ENCODE data around the gene PKD1L1.
"Not testable (repeated sequence)": the region's sequence is repeated elsewhere in the genome, so short reads cannot be mapped to it uniquely, and the experiment has no call there.

The PKD1L1 gene

DNA sequence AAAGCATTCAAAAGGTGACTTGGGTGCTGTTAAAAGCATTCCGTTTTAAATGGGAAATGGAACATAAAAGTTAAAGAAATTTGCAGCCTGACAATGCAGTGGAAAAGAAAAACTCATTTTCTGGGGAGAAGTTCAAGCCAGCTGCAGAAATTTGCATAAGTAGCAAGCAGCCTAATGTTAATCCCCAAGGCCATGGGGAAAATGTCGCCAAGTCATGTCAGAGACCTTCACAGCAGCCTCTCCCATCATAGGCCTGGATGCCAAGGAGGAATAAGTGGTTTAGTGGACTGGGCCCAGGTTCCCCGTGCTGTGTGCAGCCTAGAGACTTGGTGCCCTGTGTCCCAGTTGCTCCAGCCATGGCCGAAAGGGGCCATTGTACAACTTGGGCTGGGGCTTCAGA is 154.2 kb downstream of the PKD1L1 start:
- no peak for DNase-seq (ENCODE audit: low read depth)

DNA sequence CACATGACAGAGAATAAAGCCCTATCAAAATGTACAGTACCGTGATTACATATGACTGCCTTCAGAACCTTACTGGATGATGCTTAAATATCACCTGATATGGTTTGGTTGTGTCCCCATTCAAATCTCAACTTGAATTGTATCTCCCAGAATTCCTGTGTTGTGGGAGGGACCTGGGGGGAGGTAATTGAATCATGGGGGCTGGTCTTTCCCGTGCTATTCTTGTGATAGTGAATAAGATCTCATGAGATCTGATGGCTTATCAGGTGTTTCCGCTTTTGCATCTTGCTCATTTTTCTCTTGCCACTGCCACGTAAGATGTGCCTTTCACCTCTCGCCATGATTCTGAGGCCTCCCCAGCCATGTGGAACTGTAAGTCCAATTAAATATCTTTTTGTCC is 155.1 kb downstream of the PKD1L1 start:
- DNase-seq (ENCODE audit: low read depth): not testable (repeated sequence)

DNA sequence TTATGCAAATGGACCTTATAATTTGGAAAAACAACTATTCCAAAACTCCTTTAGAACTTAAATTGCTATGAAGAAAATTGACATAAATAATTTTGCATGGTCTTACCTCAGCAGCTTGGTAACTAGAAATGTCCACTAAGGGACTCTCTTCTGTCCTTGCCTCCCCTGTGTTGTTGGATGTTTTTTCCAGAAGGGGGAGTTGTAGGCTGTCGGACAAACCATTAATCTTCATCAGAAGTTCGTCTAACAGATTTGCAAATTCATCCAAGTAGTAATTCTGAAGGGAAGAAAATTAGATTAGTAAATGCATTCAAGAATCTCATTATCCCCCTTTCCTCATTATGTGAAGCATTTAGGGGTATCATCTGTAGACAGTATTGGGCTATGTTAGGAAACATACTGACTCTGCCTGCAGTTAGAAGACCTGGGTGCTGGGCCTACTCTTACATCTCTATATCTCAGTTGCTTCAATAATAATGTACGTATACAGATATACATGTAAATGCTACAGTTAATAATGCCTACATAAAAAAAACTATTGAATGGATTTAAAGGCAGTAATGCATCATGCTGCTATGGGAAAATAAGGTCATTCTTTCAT is 155.6 kb downstream of the PKD1L1 start:
- no peak for DNase-seq (ENCODE audit: low read depth)

DNA sequence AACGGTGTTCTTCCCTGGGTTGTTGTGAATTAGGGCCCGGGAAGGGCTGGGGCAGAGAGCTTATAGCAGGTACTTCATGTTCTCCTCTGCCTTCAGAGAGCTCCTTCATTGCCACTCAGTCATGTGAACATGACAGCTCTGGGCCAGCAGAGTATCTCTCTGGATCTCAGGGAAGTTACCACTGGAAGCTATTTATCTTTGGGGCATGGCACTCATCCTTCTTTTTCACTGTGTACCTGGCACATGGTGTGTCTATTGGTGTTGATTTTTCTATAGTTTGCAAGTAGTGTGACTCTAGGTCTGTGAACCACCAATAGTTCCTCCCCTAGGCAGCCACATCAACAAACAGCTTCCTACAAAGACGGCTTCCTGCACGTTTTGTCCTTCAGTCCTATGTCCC is 156.6 kb downstream of the PKD1L1 start:
- DNase-seq (ENCODE audit: low read depth): no peak

DNA sequence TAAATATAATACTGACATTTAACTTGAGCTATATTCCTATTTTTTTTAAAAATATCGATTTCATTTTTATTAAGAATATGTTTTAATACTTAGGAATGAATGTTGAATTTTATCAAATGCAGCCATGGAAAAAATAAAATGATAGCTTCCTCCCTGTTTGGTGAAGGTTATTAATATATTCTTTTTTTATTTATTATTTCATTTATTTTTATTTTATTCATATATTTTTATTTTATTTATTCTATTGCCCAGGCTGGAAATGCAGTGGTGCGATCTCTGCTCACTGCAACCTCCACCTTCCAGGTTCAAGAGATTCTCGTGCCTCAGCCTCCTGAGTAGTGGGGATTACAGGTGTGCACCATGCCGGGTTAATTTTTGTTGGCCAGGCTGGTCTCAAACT is 160.2 kb downstream of the PKD1L1 start:
- DNase-seq (ENCODE audit: low read depth): no peak

DNA sequence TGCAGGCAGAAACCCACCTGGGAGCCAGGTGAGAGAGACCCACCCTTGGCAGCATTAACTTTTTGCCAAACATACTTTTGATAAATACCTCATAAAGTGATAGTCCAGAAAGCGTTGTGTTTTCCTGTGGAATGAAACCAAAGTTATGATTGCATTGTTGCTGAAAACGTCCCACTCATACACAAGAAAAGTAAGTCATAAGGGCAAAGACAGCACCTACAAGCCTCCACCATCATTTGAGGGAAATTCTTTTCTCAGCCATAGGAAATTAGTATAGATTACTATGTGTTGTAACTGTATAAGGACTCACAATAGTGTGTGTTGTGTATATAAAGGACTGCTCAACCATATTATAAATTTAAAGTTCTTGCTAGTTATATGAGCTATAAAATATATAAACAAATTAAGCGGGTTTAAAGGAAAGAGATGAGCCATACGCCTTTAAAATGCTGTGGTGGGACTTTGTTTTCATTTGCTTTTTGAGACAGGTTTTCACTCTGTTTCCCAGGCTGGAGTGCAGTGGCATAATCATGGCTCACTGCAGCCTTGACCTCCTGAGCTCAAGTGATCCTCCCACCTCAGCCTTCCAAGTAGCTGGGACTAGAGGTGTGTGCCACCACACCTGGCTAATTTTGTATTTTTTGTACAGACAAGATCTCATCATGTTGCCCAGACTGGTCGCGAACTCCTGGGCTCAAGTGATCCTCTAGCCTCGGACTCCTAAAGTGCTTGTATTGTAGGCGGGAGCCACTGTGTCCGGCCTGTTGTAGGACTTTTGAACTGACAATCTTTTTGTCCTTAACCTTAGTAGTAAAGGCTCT is 160.8 kb downstream of the PKD1L1 start:
- no peak for DNase-seq (ENCODE audit: low read depth)

DNA sequence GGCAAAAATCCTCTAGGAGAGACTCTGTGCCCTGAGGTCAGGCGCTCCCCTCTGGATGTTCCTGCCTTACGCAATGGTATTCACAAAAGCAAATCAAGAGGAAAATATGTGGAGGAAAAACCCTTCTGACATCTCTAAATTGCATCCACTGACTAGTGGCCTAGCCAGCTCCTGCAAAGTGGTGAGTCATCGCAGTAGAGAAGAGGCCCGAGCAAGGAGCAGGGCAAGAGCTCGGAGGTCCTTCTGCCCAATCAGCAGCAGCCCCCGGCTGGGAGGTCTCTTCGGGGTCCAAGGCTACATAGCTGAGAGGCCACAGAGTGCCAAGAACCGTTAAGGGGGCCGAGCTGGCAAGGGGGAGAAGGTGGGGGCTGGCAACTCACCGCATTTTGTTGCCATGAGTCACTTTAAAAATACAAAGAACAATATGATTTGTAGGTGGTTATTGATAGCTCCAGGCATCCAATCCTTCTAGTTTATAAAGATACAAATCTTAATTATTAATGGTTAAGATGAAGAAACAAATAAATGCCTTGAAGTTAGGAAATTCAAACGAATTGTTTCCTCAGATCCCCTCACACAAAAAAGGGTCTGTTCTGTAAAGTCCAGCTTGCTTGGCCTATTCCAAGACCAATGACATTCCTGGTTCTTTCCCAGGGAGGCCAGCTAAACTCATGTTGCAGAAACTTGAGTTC is 161.6 kb downstream of the PKD1L1 start:
- DNase-seq (ENCODE audit: low read depth): no peak

DNA sequence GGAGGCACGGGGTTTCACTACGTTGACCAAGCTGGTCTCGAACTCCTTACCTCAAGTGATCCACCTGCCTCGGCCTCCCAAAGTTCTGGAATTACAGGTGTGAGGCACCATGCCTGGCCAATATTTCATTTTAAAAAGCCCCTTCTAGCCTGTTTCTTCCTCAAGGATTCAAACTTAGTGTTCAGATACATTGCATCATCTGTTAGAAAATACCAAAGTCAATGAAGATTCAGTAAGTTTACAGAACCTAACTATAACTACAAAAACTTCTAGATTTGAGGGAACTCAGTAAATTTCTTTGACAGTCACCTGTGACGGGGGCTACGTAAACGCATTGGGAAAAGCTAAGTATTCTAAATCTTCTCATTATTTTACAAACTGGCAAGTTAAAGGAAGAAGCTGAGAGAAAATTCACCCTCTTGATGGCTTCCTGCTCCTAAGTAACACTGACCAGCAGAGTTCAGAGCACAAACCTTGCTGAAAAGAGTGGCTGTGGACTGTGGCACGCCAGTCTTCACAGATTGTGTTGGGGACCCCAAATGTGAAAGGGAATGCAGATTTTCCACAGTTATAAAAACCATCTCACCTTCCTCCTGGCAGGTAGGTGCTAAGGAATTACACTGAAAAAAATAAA is 162.2 kb downstream of the PKD1L1 start:
- no peak for DNase-seq (ENCODE audit: low read depth)

DNA sequence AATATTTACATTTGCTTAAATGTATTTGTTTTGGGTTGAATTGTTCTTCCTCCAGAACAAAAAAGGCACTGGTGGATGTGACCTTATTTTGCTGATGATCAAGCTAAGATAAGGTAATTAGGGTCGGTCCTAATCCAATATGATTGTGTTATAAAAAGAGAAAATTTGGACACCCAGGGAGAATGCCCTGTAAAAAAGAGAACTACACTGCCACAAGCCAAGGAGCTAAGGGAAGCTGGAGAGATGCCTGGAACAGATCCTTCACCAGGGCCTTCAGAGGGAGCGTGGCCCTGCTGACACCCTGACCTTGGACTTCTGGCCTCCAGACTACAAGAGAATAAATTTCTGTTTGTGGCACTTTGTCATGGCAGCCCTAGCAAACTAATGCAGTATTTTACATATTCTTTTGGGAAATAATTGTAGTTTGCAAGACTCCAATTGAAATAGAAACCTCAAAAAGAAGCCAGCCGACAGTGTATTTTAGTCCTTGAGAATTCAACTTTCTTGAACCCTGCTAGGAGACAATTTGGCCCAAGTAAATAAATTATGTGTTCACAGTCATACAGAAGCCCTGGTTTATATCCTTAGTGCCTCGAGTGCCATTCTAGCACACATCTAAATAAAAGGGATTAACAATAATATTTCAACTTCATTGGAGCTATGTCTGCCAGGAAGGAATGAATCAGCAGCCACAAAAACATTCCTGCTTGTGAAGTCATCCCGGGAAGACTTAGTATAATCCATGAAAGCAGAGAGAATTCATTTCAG is 164.6 kb downstream of the PKD1L1 start:
- DNase-seq (ENCODE audit: low read depth): no peak

DNA sequence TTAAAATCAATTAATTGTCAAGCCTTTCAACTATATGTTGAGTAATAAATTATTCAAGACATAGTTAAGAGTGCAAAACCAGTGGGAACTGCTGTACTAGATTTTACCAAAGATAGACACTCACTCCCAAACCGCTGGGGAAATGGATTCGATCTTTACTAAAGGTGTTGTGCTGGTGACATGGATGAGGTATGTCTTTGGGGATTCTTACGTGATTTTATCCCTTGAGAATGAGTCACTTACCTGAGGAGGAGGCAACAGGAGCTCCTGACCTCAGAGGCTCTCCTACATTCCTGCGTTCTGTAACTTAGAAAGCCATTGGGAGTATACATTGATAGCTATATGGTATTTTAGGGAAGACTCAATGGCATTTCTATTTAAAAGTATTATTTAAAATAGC is 165.5 kb downstream of the PKD1L1 start:
- no peak for DNase-seq (ENCODE audit: low read depth)

DNA sequence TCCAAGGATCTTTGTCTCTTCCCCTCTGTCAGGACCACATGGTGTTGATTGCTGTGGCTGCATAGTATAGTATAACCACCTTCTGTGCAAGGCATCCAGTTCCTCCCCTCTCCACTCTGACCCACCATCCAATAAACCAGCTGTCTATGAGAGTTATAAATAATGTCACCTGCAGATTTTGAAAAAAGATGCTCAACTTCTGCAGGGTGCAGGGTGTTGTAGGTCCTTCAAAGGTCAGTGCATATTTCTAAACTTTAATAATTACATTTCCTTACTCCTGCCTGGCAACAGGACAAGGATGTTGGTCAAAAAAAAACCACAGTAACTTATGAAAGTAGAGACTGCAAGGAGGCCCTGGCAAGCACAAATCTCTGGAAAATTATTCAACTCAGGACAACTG is 166.2 kb downstream of the PKD1L1 start:
- DNase-seq (ENCODE audit: low read depth): no peak

DNA sequence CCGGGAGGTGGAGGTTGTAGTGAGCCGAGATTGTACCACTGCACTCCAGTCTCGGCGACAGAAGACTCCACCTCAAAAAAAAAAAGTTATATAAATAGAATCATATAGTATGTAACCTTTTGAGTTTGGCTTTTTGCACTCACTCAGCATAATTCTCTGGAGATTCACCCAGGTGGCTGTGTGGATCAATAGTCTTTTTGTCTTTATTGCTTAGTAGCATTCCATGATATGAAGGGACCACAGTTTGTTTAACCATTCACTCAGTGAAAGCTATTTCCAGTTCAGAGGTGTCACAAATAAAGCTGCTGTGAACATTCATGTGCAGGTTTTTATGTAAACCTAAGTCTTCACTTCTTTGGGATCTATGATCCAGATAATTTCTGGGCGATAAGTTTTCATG is 167.7 kb downstream of the PKD1L1 start:
- no peak for DNase-seq (ENCODE audit: low read depth)

DNA sequence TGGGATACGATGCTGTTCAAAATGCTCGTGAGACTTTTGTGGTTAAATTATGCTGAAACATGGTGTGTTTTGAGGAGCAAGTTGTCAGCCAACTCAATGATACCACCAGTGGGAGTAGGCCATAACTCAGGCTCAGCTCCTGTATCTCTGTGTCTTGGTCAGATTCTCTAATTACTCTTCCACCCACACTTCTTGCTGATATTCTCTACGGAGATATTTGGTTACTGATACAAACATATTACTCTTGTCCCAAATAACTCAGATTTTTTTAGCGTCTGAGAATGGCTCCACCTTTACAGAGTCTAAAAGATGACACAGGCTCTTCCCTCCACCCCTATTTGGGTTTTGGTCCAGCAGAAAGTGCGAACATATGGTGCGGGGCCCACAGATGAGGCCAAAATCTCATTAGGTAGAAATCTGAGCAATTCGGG is 168.9 kb downstream of the PKD1L1 start:
- no peak for DNase-seq (ENCODE audit: low read depth)

DNA sequence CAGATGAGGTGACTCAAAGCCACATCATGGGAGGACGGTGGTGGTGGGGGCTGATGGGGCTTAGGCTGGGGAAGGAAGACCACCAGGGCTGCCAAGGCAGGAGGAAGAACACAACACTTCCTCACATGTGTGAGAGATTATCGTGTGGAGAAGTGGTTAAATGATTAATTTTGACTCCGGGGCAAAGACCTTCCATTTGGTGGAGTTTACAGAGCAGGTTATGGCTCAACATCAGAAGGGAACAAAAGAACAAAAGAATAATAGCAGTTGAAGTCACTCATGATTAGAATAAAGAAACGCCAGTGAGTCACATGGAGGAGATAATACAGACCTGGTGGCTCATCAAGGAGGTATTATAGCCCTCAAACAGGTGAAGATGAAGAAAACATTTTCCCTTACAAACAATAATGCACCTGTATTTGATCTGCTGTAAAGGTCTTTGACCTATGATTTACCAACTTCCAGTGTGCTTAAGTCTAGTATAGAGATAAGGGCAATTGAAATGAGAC is 170.1 kb downstream of the PKD1L1 start:
- no peak for DNase-seq (ENCODE audit: low read depth)

DNA sequence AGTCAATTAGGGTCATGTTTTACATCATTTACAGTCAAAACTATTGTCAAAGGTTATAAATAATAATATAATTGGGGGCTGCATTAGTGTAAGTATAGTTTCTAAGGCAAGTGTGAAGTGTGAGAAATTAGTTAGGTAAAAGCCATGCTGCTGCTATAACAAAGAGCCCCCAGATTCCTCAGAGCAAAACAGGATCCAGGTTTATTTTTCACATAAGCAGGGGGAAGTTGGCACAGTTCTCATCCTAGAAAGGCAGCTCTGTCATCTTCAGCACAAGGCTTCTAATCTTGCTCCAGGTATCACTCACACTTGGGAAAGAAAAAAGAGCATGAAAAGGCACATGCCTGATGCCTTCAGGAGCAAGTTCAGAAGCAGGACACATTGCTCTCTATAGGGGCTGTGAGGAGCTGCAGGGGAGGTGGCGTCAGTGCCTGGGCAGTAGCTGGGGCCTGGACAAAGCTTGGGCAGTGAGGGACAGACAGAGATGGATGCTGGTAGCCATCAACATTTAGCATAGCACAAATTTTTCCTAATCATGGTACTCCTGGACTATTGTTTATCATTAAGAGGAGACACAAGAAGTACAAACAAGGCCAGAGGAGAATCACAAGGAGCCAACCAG is 170.6 kb downstream of the PKD1L1 start:
- no peak for DNase-seq (ENCODE audit: low read depth)

DNA sequence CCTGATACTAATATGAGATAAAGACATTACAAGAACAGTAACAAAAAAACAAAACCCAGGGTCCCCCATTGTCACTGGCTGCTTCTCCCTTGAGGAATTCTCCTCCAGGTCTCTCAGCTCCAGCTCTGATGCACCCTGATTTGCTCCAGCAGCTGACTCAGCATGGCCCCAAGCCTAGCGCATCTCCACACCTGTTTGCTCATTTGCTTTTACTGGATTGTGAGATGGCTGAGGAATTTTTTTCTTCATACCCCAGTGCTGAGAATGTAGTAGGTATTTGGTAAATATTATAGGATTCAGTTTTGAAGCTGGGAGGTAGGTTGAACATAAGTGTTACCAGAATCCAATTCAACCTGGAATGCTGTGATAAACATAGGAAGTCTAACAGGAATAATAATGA is 171.9 kb downstream of the PKD1L1 start:
- no peak for DNase-seq (ENCODE audit: low read depth)

DNA sequence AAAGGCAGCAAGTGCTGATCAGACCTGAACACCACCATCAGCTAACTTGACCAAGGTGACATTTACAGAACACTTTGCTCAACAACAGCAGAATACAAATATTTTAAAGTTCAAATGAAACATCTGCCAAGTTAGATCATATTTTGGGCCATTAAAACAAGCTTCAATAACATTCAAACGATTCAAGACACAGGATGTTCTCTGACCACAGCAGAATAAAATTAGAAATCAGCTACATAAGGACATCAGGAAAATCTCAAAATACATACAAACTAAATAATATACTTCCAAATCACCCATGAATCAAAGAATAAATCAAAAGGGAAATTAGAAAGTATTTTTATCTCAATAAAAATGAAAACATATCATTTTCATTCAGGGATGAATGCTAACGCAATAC is 173.0 kb downstream of the PKD1L1 start:
- DNase-seq (ENCODE audit: low read depth): no peak

DNA sequence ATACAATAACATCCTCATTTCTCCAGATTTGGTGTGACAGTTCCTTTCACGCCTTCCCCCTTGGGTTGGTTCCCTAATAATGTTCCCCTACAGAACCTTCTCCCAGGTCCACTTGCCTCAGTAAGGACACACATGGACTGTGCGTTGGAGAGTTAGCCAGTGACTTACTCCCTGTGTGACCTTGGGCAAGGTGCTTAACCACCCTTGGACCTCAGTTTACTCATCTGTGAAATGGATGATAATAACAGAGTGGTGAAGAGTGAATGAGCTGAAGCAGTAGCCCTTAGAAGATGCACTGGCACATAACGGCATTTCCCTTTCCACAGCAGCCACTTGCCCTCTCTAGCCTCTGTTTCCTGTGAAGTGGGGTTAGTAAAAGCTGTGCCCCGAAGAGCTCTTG is 175.8 kb downstream of the PKD1L1 start:
- DNase-seq (ENCODE audit: low read depth): no peak

DNA sequence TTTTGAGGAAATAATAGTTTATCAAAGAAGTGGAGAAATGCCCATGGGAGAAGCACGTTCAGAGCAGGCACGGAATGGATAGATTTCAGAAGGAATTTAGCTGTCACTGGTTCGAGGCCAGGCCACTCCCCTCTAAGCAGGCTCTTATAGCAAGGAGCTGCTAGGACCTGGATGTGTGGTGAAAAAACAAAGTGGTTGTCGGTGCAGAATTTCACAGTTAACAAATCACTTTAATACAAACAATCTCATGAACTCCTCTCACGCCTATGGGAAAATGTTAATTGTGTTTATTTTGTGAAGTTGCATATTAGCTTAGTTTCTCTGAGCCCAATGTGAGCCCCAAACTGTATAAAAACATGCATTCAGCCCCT is 176.3 kb downstream of the PKD1L1 start:
- no peak for DNase-seq (ENCODE audit: low read depth)

DNA sequence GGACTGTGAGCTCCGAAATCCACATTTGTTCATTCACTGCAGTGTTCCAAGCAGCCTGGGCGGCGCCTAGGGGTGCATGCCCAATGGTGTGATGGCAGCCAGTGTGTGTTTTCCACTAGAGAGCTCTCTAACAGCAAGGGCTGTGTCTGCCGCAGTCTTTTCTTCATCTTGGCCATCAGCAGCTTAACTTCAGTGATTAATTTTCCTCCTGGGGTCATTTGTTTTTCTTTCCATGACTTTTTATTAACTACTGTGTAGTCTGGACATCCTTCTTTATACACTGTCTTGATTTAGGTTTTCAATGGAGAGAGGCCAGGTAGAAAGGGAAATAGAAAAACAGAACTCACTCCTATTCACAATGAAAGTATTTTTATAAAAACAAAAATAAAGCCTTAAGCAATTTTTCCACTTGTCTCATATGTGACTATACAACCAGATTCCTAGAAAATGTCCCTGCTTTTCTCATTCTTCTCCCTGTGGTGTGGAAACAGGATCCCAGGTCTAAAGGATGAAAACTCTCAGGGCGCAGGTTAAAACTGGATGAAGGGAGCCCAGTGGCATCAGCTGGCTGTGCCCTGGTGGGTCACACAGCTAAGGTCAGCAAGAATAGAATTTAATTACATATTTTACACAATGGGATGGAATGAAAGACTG is 176.8 kb downstream of the PKD1L1 start:
- no peak for DNase-seq (ENCODE audit: low read depth)

DNA sequence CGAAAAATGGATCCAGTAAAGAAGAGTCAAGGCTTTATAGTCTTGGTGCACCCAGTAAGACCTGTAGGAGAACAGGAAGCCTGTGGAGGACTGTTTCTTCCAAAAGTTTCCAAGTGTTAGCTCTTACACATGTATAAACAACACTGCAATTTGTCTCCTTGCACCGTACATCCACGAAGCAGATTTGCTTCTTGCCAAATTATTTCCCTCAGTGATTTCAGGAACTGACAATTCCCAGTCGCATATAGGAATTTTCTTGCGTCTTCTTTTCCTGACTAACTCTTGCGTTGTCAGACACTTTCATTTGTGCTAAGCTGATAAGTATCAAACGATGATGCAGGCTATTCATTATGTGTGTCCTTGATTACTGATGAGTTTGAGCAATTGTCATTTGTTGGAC is 182.1 kb downstream of the PKD1L1 start:
- no peak for DNase-seq (ENCODE audit: low read depth)
